ENCODE data around the gene GAN. TPM values are rescaled to one million over a fixed set of nuclear protein-coding genes. Genes with fewer than 3 reads are reported as not detected.

The GAN gene
- polyA plus RNA-seq, 1 donor: 2.6 TPM

- no peak for DNase-seq
Measured at GRCh38 chr16:81432937-81433557, 118.3 kb downstream of the GAN start.

DNA sequence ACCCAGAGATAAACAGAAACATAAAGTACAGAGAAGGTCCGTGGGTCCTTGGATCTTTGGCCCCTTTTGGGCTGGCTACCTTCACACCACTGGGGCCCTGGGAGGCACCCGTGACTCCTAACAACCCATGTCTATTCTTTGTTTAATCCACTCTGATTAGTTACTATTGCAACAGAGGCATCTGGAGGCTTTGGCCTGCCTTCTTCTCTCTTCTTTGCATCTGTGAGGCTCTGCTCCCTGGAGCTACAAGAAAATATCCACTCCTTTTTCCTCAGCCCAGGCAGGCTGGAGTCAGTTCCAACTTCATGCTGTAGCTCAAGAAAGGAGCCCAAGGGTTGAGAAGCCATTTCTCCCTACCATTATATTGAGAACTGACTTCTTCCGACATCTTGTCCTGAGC, 120.3 kb downstream of the GAN start:
- no peak for DNase-seq

DNA sequence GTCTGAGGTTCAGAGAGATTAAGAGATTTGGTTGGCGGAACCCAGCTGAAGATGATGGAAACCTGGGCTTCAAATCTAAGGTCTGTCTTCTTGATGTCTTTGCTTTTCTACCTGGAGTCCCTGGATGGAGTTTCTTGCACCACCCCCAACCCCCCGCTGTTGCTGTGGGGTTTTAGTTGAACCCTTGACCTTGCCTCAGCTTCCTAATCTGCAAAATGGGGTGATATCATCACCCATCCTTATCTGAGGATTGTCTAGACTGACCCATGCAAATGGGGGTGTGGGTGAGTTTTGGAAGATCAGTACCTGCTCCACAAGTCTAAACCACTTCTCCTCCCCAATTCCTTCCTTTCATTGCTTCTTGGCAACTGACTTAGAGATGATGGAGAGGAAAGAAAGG, 120.8 kb downstream of the GAN start:
- DNase-seq: no peak

GRCh38 chr16:81436386-81436785, 121.6 kb downstream of the GAN start:
- DNase-seq: no peak

GRCh38 chr16:81437865-81438264, 123.1 kb downstream of the GAN start:
- no peak for DNase-seq

Other genes with a start within 250 kb of the GAN start
- gene C16orf46, start 237.7 kb upstream of the GAN start, polyA plus RNA-seq (ENCODE audit: insufficient read length): 0.56 TPM
- 54.0 TPM for gene GCSH, start 218.6 kb upstream of the GAN start, polyA plus RNA-seq (ENCODE audit: insufficient read length)
- gene BCO1, start 76.3 kb upstream of the GAN start, polyA plus RNA-seq (ENCODE audit: insufficient read length): not detected
- gene CMIP, start 129.8 kb downstream of the GAN start, polyA plus RNA-seq (ENCODE audit: insufficient read length): 18.0 TPM

All from hindlimb muscle (tissue), 1 donor.